ENCODE measurements around the gene UBE2D1. TPM values are rescaled to one million over a fixed set of nuclear protein-coding genes. Genes with fewer than 3 reads are reported as not detected.

The UBE2D1 gene
- total and polyA plus RNA-seq, 2 of the 13 experiments (the other 11 are each of a cell fraction or from before 2014, with no cell fraction given): 6.2 to 13.8 TPM

DNA sequence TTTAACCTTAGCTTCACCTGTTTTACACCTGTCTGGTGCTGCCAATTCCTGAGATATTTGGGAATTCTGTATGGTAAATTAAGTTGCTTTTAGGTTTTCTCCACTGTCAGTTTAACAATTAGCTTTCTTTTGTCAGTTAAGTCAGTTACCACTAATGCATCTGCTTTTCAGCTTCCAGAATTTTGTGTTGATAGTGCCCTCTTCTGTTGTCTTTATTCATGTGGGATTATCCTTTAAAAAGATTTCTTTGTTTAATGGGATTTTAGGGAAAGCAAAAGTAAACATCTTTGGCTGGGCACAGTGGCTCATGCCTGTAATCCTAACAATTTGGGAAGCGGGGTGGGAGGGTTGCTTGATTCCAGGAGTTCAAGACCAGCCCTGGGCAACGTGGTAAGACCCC is 58.5 kb downstream of the UBE2D1 start:
- peaks cover 26% of the 10 kb centered on the region for H3K79me2 ChIP-seq (ENCODE audit: insufficient read depth, low read length)
- intact Hi-C loops (cut with micrococcal nuclease; ENCODE audit: unreplicated experiment): no loop called here
- POLR2A ChIA-PET: interaction anchor here (0.7 kb wide), 1 partner anchor 58 kb away, joined by 4 read pairs; no protein-coding TSS in a partner anchor
- H3K27ac ChIP-seq (ENCODE audit: extremely low read length, insufficient read depth, low read length): no peak overlapping the region
- peak; percentile 19; the same call in 1 of the 2 replicates for TF ChIP-seq STAG1 (CRISPR knock-in tag; IDR thresholded peaks at IDR 0.05)
- TF ChIP-seq FOXO1 (CRISPR knock-in tag; IDR thresholded peaks at IDR 0.05): no peak
- ATAC-seq (no peak), DNase-seq (ENCODE audit: low spot score) (no peak), FAIRE-seq (no peak)
- H3K27me3 ChIP-seq (ENCODE audit: control insufficient read depth in 1 of 2, insufficient read depth in 2 of 2, low read length in 2 of 2): no peaks in the 10 kb centered on the region
- H3K4me3 ChIP-seq (replicated peaks in 1 of 3; ENCODE audit: insufficient read depth in 1 of 3, low read depth in 2 of 3, low read length in 3 of 3): no peak overlapping the region
- H3K4me2 ChIP-seq (ENCODE audit: low read depth, low read length): no peak overlapping the region
- no TSS peak for BruUV-seq (replicated peaks)
- in situ Hi-C loops (cut with HindIII; ENCODE audit: extremely low pct_ligation_motif_present, low pct_unique_long_range_greater_than_20kb): no loop called here
- no peaks in the 10 kb centered on the region for H3K9me3 ChIP-seq (ENCODE audit: low read length)
- H3K4me1 ChIP-seq (ENCODE audit: insufficient read depth, low read length): 0 out of 2 replicates have a peak, but pooled peaks cover 4% of the 10 kb centered on the region
- H4K20me1 ChIP-seq (ENCODE audit: insufficient read depth, low read length): no peaks in the 10 kb centered on the region; the same call in 1 of the 2 replicates
- no peak overlapping the region for H2AFZ ChIP-seq (ENCODE audit: low read length)
- CTCF ChIA-PET (ENCODE audit: low intra/inter-chr PET ratio, low total read pairs): no interaction called here
- 89% methylated on average over 2 of the region's 2 CpGs for WGBS (ENCODE audit: low lambda C conversion rate)
- H3K36me3 ChIP-seq (replicated peaks in 1 of 2; ENCODE audit: control insufficient read depth in 1 of 2, insufficient read depth in 2 of 2, low read length in 2 of 2): peaks cover 12 to 61% of the 10 kb centered on the region in 2 experiments
- no peak overlapping the region for H3K9ac ChIP-seq (ENCODE audit: insufficient read depth, low read depth, low read length)

DNA sequence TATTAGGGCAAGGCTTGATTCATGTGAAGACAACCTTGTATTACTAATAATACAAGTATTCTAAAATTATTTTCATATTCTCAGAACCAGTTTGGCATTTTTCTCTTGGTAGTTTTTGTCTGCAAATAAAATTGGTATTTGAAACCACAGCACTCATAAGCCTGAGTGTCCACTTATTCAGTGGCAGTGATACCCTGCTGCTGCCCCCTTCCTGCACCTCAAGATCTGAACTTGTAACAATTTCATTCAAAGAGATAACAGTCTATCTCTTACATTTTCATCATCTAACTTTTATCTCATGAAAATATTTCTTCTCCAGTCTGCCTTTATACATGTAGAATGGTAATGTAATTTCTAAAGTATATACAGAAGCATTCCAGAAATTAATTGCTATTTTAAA is 59.7 kb downstream of the UBE2D1 start:
- H3K27me3 ChIP-seq (ENCODE audit: control insufficient read depth in 1 of 2, insufficient read depth in 2 of 2, low read length in 2 of 2): no peaks in the 10 kb centered on the region
- no peak overlapping the region for H3K9ac ChIP-seq (ENCODE audit: insufficient read depth, low read depth, low read length)
- ATAC-seq (no peak), DNase-seq (ENCODE audit: low spot score) (no peak), FAIRE-seq (no peak)
- ChIA-PET CTCF (ENCODE audit: low intra/inter-chr PET ratio, low total read pairs) (no interaction called here), POLR2A (no interaction called here)
- no TSS peak for BruUV-seq (replicated peaks)
- H3K9me3 ChIP-seq (ENCODE audit: low read length): no peaks in the 10 kb centered on the region
- H2AFZ ChIP-seq (ENCODE audit: low read length): no peak overlapping the region
- in situ Hi-C loops (cut with HindIII; ENCODE audit: extremely low pct_ligation_motif_present, low pct_unique_long_range_greater_than_20kb) (no loop called here), intact Hi-C loops (cut with micrococcal nuclease; ENCODE audit: unreplicated experiment) (no loop called here)
- no peaks in the 10 kb centered on the region; the same call in 1 of the 2 replicates for H4K20me1 ChIP-seq (ENCODE audit: insufficient read depth, low read length)
- H3K4me3 ChIP-seq (replicated peaks in 1 of 3; ENCODE audit: insufficient read depth in 1 of 3, low read depth in 2 of 3, low read length in 3 of 3): no peak overlapping the region
- H3K36me3 ChIP-seq (replicated peaks in 1 of 2; ENCODE audit: control insufficient read depth in 1 of 2, insufficient read depth in 2 of 2, low read length in 2 of 2): peaks cover 10 to 50% of the 10 kb centered on the region in 2 experiments
- H3K27ac ChIP-seq (ENCODE audit: extremely low read length, insufficient read depth, low read length): no peak overlapping the region
- peaks cover 18% of the 10 kb centered on the region for H3K79me2 ChIP-seq (ENCODE audit: insufficient read depth, low read length)
- no peak overlapping the region for H3K4me2 ChIP-seq (ENCODE audit: low read depth, low read length)
- TF ChIP-seq, protein P1, sequence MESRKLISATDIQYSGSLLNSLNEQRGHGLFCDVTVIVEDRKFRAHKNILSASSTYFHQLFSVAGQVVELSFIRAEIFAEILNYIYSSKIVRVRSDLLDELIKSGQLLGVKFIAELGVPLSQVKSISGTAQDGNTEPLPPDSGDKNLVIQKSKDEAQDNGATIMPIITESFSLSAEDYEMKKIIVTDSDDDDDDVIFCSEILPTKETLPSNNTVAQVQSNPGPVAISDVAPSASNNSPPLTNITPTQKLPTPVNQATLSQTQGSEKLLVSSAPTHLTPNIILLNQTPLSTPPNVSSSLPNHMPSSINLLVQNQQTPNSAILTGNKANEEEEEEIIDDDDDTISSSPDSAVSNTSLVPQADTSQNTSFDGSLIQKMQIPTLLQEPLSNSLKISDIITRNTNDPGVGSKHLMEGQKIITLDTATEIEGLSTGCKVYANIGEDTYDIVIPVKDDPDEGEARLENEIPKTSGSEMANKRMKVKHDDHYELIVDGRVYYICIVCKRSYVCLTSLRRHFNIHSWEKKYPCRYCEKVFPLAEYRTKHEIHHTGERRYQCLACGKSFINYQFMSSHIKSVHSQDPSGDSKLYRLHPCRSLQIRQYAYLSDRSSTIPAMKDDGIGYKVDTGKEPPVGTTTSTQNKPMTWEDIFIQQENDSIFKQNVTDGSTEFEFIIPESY (CRISPR knock-in tag; IDR thresholded peaks at IDR 0.05): no peak
- TF ChIP-seq FOXK2 (IDR thresholded peaks at IDR 0.05) (no peak), KAT7 (CRISPR knock-in tag; IDR thresholded peaks at IDR 0.05; ENCODE audit: borderline replicate concordance) (no peak), ZNF644 (CRISPR knock-in tag; IDR thresholded peaks at IDR 0.05; ENCODE audit: low read depth) (no peak), ZNF354B (CRISPR knock-in tag; IDR thresholded peaks at IDR 0.05) (no peak), MBD4 (IDR thresholded peaks at IDR 0.05; ENCODE audit: borderline replicate concordance, low read length) (no peak), ZBTB3 (CRISPR knock-in tag; IDR thresholded peaks at IDR 0.05; ENCODE audit: borderline replicate concordance, low read depth) (no peak)
- TF ChIP-seq, protein P2, sequence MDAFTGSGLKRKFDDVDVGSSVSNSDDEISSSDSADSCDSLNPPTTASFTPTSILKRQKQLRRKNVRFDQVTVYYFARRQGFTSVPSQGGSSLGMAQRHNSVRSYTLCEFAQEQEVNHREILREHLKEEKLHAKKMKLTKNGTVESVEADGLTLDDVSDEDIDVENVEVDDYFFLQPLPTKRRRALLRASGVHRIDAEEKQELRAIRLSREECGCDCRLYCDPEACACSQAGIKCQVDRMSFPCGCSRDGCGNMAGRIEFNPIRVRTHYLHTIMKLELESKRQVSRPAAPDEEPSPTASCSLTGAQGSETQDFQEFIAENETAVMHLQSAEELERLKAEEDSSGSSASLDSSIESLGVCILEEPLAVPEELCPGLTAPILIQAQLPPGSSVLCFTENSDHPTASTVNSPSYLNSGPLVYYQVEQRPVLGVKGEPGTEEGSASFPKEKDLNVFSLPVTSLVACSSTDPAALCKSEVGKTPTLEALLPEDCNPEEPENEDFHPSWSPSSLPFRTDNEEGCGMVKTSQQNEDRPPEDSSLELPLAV (CRISPR knock-in tag; conservative IDR thresholded peaks at IDR 0.05; ENCODE audit: low read depth): no peak
- H3K4me1 ChIP-seq (ENCODE audit: insufficient read depth, low read length): no peaks in the 10 kb centered on the region

Data from HepG2 (cell line).